CD4-positive, alpha-beta T cell treated with Interleukin-15 for 4 hours (primary cell): Measurements from ENCODE around the gene GREB1L.
"Not testable (repeated sequence)": the region's sequence is repeated elsewhere in the genome, so short reads cannot be mapped to it uniquely, and the experiment has no call there.

Experiments used
- DNase-seq: peaks from one replicate; pipeline ENCODE4 v3.0.0-alpha.2; 2020; ENCODE audit warnings: low spot score

GREB1L gene

GRCh38 chr18:21264651-21265050 is 22.6 kb downstream of the GREB1L start:
- no peak for DNase-seq

GRCh38 chr18:21265971-21266673 is 24.1 kb downstream of the GREB1L start:
- no peak for DNase-seq

- DNase-seq: no peak
These were observed 25.4 kb downstream of the GREB1L start for GRCh38 chr18:21267400-21267799.

GRCh38 chr18:21269349-21269748 is 27.3 kb downstream of the GREB1L start:
- no peak for DNase-seq

- no peak for DNase-seq
These were observed 28.4 kb downstream of the GREB1L start for GRCh38 chr18:21270453-21270852.

GRCh38 chr18:21272016-21272579 is 30.1 kb downstream of the GREB1L start:
- DNase-seq: no peak

- DNase-seq: no peak
These were observed 31.5 kb downstream of the GREB1L start for GRCh38 chr18:21273568-21273967.

GRCh38 chr18:21275645-21276044 is 33.6 kb downstream of the GREB1L start:
- no peak for DNase-seq

- no peak for DNase-seq
These were observed 35.5 kb downstream of the GREB1L start for GRCh38 chr18:21277578-21277977.

GRCh38 chr18:21278218-21278617 is 36.2 kb downstream of the GREB1L start:
- DNase-seq: not testable (repeated sequence)

- no peak for DNase-seq
These were observed 39.6 kb downstream of the GREB1L start for GRCh38 chr18:21281603-21282002.

GRCh38 chr18:21284540-21284939 is 42.5 kb downstream of the GREB1L start:
- no peak for DNase-seq

- DNase-seq: no peak
These were observed 47.8 kb downstream of the GREB1L start for GRCh38 chr18:21289827-21290226.

- no peak for DNase-seq
These were observed 49.1 kb downstream of the GREB1L start for GRCh38 chr18:21291106-21291505.

- no peak for DNase-seq
These were observed 51.4 kb downstream of the GREB1L start for GRCh38 chr18:21293479-21293878.

- no peak for DNase-seq
These were observed 53.1 kb downstream of the GREB1L start for GRCh38 chr18:21295101-21295500.

GRCh38 chr18:21296045-21296444 is 54.0 kb downstream of the GREB1L start:
- no peak for DNase-seq

GRCh38 chr18:21298351-21298750 is 56.3 kb downstream of the GREB1L start:
- DNase-seq: no peak

GRCh38 chr18:21300035-21300907 is 58.2 kb downstream of the GREB1L start:
- no peak for DNase-seq

GRCh38 chr18:21300908-21301200 is 58.8 kb downstream of the GREB1L start:
- DNase-seq: no peak

- DNase-seq: no peak
These were observed 61.4 kb downstream of the GREB1L start for GRCh38 chr18:21303445-21303844.

GRCh38 chr18:21303895-21304294 is 61.9 kb downstream of the GREB1L start:
- DNase-seq: no peak

GRCh38 chr18:21305621-21306020 is 63.6 kb downstream of the GREB1L start:
- no peak for DNase-seq
